ENCODE results near the gene KCNJ10.

KCNJ10 gene

DNA sequence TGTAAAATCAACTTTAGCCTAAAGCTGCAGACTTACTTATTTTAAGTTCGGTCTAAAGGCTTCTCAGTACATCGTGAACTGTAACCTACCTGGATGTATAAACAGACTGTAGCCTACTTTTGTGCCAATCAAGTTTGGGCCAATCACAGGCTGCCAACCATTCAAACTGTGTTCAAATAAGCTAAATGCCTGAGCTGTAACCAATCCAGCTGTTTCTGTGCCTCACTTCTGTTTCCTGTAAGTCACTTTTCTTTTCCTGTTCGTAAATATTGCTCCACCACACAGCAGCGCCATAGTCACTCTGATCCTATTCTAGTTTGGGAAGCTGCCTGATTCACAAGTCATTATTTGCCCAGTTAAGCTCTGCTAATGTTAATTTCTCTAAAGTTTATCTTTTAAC, 78.4 kb downstream of the KCNJ10 start:
- TF ChIP-seq, protein P1, sequence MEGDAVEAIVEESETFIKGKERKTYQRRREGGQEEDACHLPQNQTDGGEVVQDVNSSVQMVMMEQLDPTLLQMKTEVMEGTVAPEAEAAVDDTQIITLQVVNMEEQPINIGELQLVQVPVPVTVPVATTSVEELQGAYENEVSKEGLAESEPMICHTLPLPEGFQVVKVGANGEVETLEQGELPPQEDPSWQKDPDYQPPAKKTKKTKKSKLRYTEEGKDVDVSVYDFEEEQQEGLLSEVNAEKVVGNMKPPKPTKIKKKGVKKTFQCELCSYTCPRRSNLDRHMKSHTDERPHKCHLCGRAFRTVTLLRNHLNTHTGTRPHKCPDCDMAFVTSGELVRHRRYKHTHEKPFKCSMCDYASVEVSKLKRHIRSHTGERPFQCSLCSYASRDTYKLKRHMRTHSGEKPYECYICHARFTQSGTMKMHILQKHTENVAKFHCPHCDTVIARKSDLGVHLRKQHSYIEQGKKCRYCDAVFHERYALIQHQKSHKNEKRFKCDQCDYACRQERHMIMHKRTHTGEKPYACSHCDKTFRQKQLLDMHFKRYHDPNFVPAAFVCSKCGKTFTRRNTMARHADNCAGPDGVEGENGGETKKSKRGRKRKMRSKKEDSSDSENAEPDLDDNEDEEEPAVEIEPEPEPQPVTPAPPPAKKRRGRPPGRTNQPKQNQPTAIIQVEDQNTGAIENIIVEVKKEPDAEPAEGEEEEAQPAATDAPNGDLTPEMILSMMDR (IDR thresholded peaks at IDR 0.05; ENCODE audit: borderline replicate concordance, control extremely low read depth, extremely low read depth, insufficient read depth, missing control alignments) = no peak
- no peak for DNase-seq (ENCODE audit: low spot score)
- in situ Hi-C loops (cut with MboI; ENCODE audit: low sequenced_read_pairs, unreplicated experiment) = no loop called here

DNA sequence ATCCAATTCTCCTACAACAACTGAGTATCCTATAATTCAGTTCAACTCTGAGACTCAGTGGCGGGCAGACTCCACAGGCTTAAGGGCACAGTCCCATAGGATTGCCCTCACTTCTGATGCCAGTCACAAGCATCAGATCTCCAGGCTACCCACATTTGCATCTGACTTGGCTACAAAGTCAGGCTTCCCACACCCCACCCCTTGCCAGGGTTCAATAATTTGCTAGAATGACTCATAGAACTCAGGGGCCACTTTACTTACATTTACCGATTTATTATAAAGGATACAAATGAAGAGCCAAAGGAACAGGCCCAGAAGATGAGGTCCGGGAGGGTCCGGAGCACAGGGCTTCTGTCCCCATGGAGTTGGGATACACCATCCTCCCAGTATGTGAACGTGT, 80.0 kb downstream of the KCNJ10 start:
- in situ Hi-C loops (cut with MboI; ENCODE audit: low sequenced_read_pairs, unreplicated experiment) = no loop called here
- TF ChIP-seq, protein P1 (IDR thresholded peaks at IDR 0.05; ENCODE audit: borderline replicate concordance, control extremely low read depth, extremely low read depth, insufficient read depth, missing control alignments) = no peak

DNA sequence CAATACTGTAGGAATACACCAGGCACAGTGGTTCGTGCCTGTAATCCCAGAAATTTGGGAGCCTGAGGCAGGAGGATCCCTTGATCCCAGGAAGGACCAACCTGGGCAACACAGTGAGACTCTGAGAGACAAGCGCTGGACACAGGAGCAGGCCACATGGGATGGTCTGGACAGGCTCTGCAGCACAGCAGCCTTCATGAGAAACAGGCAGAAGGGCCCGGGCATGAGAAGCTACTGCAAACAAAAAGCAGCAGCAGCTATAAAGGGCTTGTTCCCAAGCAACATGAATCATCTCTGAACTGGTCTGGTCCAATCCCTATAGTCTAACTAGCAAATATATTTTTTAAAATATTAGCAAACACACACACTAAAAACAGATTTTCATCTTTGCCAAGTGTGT, 80.4 kb downstream of the KCNJ10 start:
- TF ChIP-seq, protein P1 (IDR thresholded peaks at IDR 0.05; ENCODE audit: borderline replicate concordance, control extremely low read depth, extremely low read depth, insufficient read depth, missing control alignments) = no peak
- no peak for DNase-seq (ENCODE audit: low spot score)
- in situ Hi-C loops (cut with MboI; ENCODE audit: low sequenced_read_pairs, unreplicated experiment) = no loop called here

More for the DNA sequence above, 80.0 kb downstream of the KCNJ10 start:
- no peak for DNase-seq (ENCODE audit: low spot score)

DNA sequence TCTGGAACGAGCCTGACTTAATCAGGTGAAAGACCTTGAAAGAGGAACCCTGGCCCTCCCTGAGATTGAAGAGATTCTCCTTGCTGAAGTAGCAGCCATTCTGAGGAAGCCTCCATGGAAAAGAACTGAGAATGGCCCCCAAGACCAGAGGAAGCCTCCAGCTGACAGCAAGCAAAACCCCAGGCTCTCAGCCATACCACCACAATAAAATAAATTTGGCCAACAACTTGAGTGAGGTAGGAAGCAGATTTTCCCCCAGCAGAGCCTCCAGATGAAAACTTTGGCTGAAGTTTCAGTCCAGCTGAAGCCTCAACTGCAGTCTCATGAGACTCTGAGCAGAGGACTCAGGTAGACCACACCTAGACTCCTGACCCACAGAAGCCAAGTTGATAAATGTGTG, 82.0 kb downstream of the KCNJ10 start:
- DNase-seq (ENCODE audit: low spot score) = no peak
- TF ChIP-seq, protein P1 (IDR thresholded peaks at IDR 0.05; ENCODE audit: borderline replicate concordance, control extremely low read depth, extremely low read depth, insufficient read depth, missing control alignments) = no peak
- in situ Hi-C loops (cut with MboI; ENCODE audit: low sequenced_read_pairs, unreplicated experiment) = no loop called here

DNA sequence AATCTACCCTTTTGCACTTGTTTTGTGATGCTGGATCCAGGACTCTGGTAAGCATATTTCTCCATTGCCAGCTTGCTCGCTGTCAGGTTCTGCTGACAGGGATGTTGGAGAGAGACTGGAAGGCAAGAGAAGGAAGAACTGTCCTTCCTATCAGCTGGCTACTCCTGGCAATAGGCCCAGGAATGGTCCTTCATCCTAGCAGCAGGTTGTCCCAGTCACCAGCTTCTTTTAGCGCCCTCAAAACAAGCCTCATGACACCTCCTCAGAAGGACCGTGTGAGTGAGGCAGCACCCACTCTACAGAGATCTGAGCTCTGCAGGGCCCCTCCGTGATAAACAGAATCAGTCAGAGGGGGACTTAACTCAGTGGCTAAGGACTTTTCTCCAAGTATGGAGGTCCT, 82.8 kb downstream of the KCNJ10 start:
- TF ChIP-seq, protein P1 (IDR thresholded peaks at IDR 0.05; ENCODE audit: borderline replicate concordance, control extremely low read depth, extremely low read depth, insufficient read depth, missing control alignments) = no peak
- DNase-seq (ENCODE audit: low spot score) = no peak
- in situ Hi-C loops (cut with MboI; ENCODE audit: low sequenced_read_pairs, unreplicated experiment) = no loop called here

DNA sequence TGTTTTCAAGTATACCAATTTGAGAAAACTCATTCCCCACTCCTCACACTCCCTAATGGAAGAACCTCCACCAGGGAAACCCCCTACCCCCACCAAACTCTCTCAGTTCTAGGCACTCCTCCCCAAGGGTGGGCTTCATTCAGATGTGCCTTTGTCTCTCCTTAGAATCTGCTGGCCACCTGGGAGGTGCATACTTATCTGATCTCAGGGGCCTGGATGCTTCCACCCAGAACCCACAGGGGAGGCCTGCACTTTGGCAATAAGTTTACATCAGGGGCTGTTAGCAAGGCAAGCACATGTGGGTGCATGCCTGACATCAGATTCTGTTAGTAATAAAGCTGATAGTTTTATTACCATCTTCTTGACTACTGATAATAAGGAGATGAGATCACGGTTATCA, 83.4 kb downstream of the KCNJ10 start:
- TF ChIP-seq, protein P1 (IDR thresholded peaks at IDR 0.05; ENCODE audit: borderline replicate concordance, control extremely low read depth, extremely low read depth, insufficient read depth, missing control alignments) = no peak
- no peak for DNase-seq (ENCODE audit: low spot score)
- in situ Hi-C loops (cut with MboI; ENCODE audit: low sequenced_read_pairs, unreplicated experiment) = no loop called here

DNA sequence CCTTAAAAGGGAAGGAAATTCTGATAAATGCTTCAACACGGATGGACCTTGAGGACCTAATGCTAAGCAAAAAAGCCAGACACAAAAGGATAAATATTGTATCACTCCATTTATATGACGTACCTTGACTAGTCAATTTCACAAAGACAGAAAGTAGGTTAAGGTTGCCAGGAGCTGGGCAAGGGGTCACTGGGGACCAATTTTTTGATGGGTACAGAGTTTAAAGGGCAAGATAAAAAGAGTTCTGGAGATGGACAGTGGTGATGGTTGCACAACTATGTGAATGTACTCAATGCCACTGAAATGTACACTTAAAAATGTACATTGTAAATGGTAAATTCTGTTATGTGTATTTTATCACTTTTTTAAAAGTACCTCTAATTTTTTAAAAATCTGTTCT, 83.9 kb downstream of the KCNJ10 start:
- TF ChIP-seq, protein P1 (IDR thresholded peaks at IDR 0.05; ENCODE audit: borderline replicate concordance, control extremely low read depth, extremely low read depth, insufficient read depth, missing control alignments) = no peak
- DNase-seq (ENCODE audit: low spot score) = no peak
- in situ Hi-C loops (cut with MboI; ENCODE audit: low sequenced_read_pairs, unreplicated experiment) = no loop called here
